Subcutaneous adipose tissue (tissue), 4 donors: Measurements from ENCODE around the gene PTRH1. TPM values are rescaled to one million over a fixed set of nuclear protein-coding genes. Genes with fewer than 3 reads are reported as not detected.

Experiments used
- CTCF ChIP-seq: fragments of 450-650 bp; IDR thresholded peaks from one replicate; pipeline ENCODE4 v1.5.1; 2016; ENCODE audit warnings: low read depth, mild to moderate bottlenecking, control low read depth, antibody characterized with exemption, moderate library complexity
- total RNA-seq, 4 donors: library from RNA; depleted of rRNA; stranded (reverse); fragments of >200 nt; gene quantifications; one replicate each; pipeline ENCODE4 v1.1.0, GENCODE V29; 2016

The PTRH1 gene
- total RNA-seq, 4 donors from 2014 or later: 9.9 to 32.8 (median 17.2) TPM

GRCh38 chr9:127714020-127714750 lies 1.3 kb downstream of the PTRH1 start:
- TF ChIP-seq CTCF: no peak

- TF ChIP-seq CTCF: no peak
These were observed 2.6 kb downstream of the PTRH1 start for GRCh38 chr9:127712867-127713266.

- no peak for TF ChIP-seq CTCF
These were observed 3.1 kb downstream of the PTRH1 start for GRCh38 chr9:127712371-127712770.

- no peak for TF ChIP-seq CTCF
These were observed 3.6 kb downstream of the PTRH1 start for GRCh38 chr9:127711831-127712274.

- TF ChIP-seq CTCF: no peak
These were observed 4.2 kb downstream of the PTRH1 start for GRCh38 chr9:127711226-127711701.

- TF ChIP-seq CTCF: no peak
These were observed 5.2 kb downstream of the PTRH1 start for GRCh38 chr9:127710204-127710783.

- no peak for TF ChIP-seq CTCF
These were observed 6.4 kb downstream of the PTRH1 start for GRCh38 chr9:127708952-127709587.
